Stimulated activated CD8-positive, alpha-beta memory T cell treated with anti-CD3 and anti-CD28 coated beads, Interleukin-7, amount 100 ng/mL, for 1 hour (primary cell): ENCODE data around the gene AMBRA1.
"Not testable (repeated sequence)": the region's sequence is repeated elsewhere in the genome, so short reads cannot be mapped to it uniquely, and the experiment has no call there.

Experiments used
- DNase-seq, 2 donors: peaks; one replicate each; pipeline ENCODE4 v3.0.0-alpha.2; 2020; ENCODE audit warnings: low read depth in 2 of 2

The AMBRA1 gene

GRCh38 chr11:46612326-46612725 lies 18.5 kb upstream of the AMBRA1 start:
- DNase-seq: no peak

GRCh38 chr11:46611526-46612304 lies 17.9 kb upstream of the AMBRA1 start:
- no peak for DNase-seq

GRCh38 chr11:46609386-46609785 lies 15.6 kb upstream of the AMBRA1 start:
- DNase-seq: no peak

- DNase-seq: no peak
Measured at GRCh38 chr11:46607516-46607915, 13.7 kb upstream of the AMBRA1 start.

GRCh38 chr11:46604796-46605195 lies 11.0 kb upstream of the AMBRA1 start:
- no peak for DNase-seq

GRCh38 chr11:46603704-46604308 lies 10.0 kb upstream of the AMBRA1 start:
- DNase-seq: no peak

- DNase-seq: no peak
Measured at GRCh38 chr11:46601129-46601528, 7.3 kb upstream of the AMBRA1 start.

GRCh38 chr11:46600194-46600960 lies 6.6 kb upstream of the AMBRA1 start:
- DNase-seq: no peak

- DNase-seq: no peak
Measured at GRCh38 chr11:46599340-46600193, 5.7 kb upstream of the AMBRA1 start.

GRCh38 chr11:46597609-46598219 lies 3.9 kb upstream of the AMBRA1 start:
- no peak for DNase-seq

- DNase-seq: no peak
Measured at GRCh38 chr11:46597155-46597554, 3.3 kb upstream of the AMBRA1 start.

GRCh38 chr11:46594785-46595184 lies 962 bp upstream of the AMBRA1 start:
- no peak for DNase-seq

GRCh38 chr11:46594374-46594700 lies 514 bp upstream of the AMBRA1 start:
- no peak for DNase-seq

GRCh38 chr11:46590740-46591605 lies 2.9 kb downstream of the AMBRA1 start:
- DNase-seq: no peak

- DNase-seq: no peak
Measured at GRCh38 chr11:46588915-46589314, 4.9 kb downstream of the AMBRA1 start.

- no peak for DNase-seq
Measured at GRCh38 chr11:46588131-46588530, 5.7 kb downstream of the AMBRA1 start.

GRCh38 chr11:46583513-46583912 lies 10.3 kb downstream of the AMBRA1 start:
- not testable (repeated sequence) for DNase-seq

- no peak for DNase-seq
Measured at GRCh38 chr11:46582588-46582987, 11.2 kb downstream of the AMBRA1 start.

- DNase-seq: no peak
Measured at GRCh38 chr11:46577058-46577457, 16.8 kb downstream of the AMBRA1 start.

GRCh38 chr11:46574656-46575055 lies 19.2 kb downstream of the AMBRA1 start:
- DNase-seq: no peak
